Thyroid gland (tissue), 4 donors: ENCODE data around the gene LRP8.

Experiments
- CTCF ChIP-seq, 6 experiments: fragments of 200-600 bp in 3 of 6; fragments of 450-650 bp in 3 of 6; sonication (generic) in 3 of 6; IDR thresholded peaks; one replicate each; pipeline ENCODE4 v1.5.1; 2016 to 2019; ENCODE audit warnings: antibody characterized with exemption in 6 of 6, mild to moderate bottlenecking in 2 of 6, inconsistent platforms in 1 of 6, moderate library complexity in 1 of 6
- POLR2A ChIP-seq, 2 donors: fragments of 450-650 bp; IDR thresholded peaks; one replicate each; pipeline ENCODE4 v1.6.1; 2017; ENCODE audit warnings: antibody characterized with exemption in 2 of 2, mild to moderate bottlenecking in 2 of 2, moderate library complexity in 1 of 2

- no peak for TF ChIP-seq CTCF (IDR thresholded peaks at IDR 0.05)
- TF ChIP-seq POLR2A (IDR thresholded peaks at IDR 0.05) = no peak
Measured at GRCh38 chr1:53336146-53336545, 8.3 kb upstream of the LRP8 start.
